Measurements from ENCODE around the gene FAM43A. TPM values are rescaled to one million over a fixed set of nuclear protein-coding genes. Genes with fewer than 3 reads are reported as not detected.
A peak's percentile ranks its signal among the peaks of the same experiment; 100 is the strongest.

The FAM43A gene
- total and polyA plus RNA-seq, 2 of the 8 experiments (the other 6 are each of a cell fraction or from before 2014, with no cell fraction given): 2.3 to 2.6 TPM

DNA sequence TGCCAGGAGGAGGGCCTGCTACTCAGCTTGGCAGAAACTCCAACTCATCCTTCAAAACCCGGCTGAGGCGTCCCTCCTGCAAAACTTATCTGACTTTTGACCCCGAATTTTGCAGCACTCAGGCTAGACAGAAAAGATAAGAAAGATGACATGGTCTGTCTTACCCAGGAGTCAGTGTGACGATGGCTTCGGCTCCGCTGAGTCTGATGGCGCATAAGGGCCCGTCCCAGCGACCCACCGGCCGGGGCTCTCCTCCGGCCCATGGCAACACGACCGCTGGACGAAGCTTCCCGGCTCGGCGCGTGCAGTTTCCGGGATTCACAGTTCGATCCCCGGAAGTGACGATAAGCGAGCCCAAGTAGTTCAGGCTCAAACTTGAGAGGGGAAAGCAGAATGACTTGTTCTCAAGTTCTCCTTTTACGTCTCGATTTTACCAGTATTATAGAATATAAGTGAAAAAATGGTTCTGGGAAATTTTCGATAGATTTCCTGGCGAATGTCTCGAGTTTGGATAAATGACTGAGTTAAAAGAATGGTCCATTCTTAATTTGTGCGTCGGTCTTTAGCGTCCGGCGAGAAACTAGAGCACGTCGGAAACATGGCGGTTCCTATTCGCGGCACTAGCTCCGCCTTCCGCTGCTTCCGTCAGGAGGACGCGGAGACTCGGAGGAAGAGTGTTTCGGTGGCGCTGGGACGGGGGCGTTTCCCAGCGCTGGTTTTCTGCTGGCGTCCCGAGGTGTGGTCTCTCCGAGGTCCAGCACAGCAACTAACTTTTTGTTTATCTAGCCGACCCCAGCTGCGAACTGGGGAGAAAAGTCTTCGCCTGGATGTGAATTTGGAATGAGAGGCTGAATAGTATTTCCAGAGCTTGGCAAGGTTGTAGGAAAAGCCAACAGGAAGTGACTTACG is 13.5 kb upstream of the FAM43A start, which contains the start of gene LSG1 (continued):
- TF ChIP-seq, protein P1, sequence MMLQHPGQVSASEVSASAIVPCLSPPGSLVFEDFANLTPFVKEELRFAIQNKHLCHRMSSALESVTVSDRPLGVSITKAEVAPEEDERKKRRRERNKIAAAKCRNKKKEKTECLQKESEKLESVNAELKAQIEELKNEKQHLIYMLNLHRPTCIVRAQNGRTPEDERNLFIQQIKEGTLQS (IDR thresholded peaks at IDR 0.05; ENCODE audit: insufficient read depth, low read depth, low read length): no peak
- TF ChIP-seq YY1 (IDR thresholded peaks at IDR 0.05; ENCODE audit: low read depth, low read length): peak; percentile 96
- peak in 1 of 2 experiments; percentile 6 for TF ChIP-seq BCL11A (IDR thresholded peaks at IDR 0.05; ENCODE audit: low read depth in 2 of 2, low read length in 2 of 2)
- peak; percentile 91 for TF ChIP-seq CREB1 (IDR thresholded peaks at IDR 0.05)
- TF ChIP-seq RXRA (IDR thresholded peaks at IDR 0.05; ENCODE audit: insufficient read depth, low read depth, low read length): no peak
- peak; percentile 90 for TF ChIP-seq GABPA (IDR thresholded peaks at IDR 0.05; ENCODE audit: borderline replicate concordance, insufficient read depth, low read length)
- peak; percentile 80; the same call in 1 of the 2 replicates for TF ChIP-seq RBBP5 (IDR thresholded peaks at IDR 0.05; ENCODE audit: borderline replicate concordance, low read depth, low read length)
- TF ChIP-seq, protein P2, sequence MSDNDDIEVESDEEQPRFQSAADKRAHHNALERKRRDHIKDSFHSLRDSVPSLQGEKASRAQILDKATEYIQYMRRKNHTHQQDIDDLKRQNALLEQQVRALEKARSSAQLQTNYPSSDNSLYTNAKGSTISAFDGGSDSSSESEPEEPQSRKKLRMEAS (IDR thresholded peaks at IDR 0.05): peak; percentile 87
- TF ChIP-seq SIX5 (IDR thresholded peaks at IDR 0.05; ENCODE audit: low read depth, low read length): peak; percentile 63
- no peak for TF ChIP-seq SIRT6 (IDR thresholded peaks at IDR 0.05; ENCODE audit: low read length)
- no peak for TF ChIP-seq ZNF274 (IDR thresholded peaks at IDR 0.05; ENCODE audit: borderline replicate concordance, extremely low read depth, low read length)
- peak; percentile 92 for TF ChIP-seq JUND (IDR thresholded peaks at IDR 0.05; ENCODE audit: low read length)
- TF ChIP-seq TAF7 (optimal IDR thresholded peaks at IDR 0.05; ENCODE audit: borderline replicate concordance, low read depth, low read length): peak; percentile 33
- TF ChIP-seq KDM1A (IDR thresholded peaks at IDR 0.05; ENCODE audit: borderline replicate concordance, low read length): no peak
